ENCODE data around the gene MIA.
"Not testable (repeated sequence)": the region's sequence is repeated elsewhere in the genome, so short reads cannot be mapped to it uniquely, and the experiment has no call there.

Gene MIA

DNA sequence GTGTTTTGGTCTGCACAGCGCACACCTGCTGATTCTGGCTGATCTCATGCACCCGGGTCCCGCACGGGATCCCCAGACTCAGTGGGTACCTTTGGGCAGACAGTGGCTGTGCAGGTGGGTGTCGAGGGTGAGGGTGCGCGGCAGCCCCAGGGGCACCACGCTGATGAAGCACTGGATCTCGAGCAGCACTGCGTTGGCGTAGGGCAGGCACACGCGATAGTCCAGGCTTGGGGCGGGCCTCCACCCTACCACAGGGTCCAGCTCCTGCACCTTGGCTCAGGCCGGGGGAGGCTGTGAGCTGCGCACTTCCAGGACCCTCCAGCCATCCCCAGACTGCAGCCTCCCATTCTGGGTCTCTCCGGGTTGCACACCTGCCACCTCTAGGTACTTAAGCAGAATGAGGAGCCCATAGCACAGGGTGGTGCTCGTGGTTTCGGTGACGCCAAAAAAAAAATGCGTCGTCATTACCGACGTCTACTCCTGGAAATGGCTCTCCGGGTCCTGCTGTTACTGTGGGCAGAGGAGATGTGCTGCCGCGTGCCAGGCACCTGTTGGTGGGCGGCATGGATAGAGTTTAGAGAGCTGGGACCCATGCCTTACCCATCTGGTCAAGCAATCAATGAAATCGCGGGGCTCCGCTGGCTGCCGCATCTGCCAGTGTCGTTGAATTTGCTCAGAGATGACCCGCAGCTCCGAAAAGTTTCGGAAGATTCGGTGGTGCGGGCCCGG is 34.2 kb downstream of the MIA start:
- DNase-seq, result no peak
- Mint-ChIP-seq H3K36me3 (ENCODE audit: low read depth) (peaks cover 55% of the 10 kb centered on the region), H3K4me1 (ENCODE audit: low read depth) (peaks cover 75% of the 10 kb centered on the region), H3K27me3 (peaks cover 3% of the 10 kb centered on the region), H3K4me3 (no peak overlapping the region), H3K9me3 (no peaks in the 10 kb centered on the region), H3K27ac (peak overlapping the region; percentile 26)

DNA sequence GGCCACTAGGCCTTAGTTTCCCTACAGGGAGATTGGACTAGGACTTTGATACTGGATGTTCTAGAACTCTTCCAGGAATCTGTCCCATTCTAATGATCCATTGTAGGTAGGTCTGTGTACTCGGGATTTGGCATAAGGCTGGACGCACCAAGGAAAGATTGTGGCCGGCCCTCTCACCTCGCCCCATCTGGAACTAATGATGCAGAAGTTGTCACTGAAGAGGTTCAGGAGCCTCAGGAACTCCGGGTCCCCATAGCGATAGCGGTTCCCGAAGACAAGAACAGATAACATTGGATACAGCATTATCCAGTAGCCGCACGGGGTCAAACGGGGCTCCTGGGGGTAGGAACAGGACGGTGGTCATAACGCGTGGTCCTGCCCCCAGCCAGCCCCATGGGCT is 34.8 kb downstream of the MIA start:
- no peak for DNase-seq
- Mint-ChIP-seq H3K27me3 (peaks cover 3% of the 10 kb centered on the region), H3K36me3 (ENCODE audit: low read depth) (peaks cover 49% of the 10 kb centered on the region), H3K27ac (peak overlapping the region; percentile 26), H3K9me3 (no peaks in the 10 kb centered on the region), H3K4me3 (peak overlapping the region; percentile 81), H3K4me1 (ENCODE audit: low read depth) (peaks cover 69% of the 10 kb centered on the region)

DNA sequence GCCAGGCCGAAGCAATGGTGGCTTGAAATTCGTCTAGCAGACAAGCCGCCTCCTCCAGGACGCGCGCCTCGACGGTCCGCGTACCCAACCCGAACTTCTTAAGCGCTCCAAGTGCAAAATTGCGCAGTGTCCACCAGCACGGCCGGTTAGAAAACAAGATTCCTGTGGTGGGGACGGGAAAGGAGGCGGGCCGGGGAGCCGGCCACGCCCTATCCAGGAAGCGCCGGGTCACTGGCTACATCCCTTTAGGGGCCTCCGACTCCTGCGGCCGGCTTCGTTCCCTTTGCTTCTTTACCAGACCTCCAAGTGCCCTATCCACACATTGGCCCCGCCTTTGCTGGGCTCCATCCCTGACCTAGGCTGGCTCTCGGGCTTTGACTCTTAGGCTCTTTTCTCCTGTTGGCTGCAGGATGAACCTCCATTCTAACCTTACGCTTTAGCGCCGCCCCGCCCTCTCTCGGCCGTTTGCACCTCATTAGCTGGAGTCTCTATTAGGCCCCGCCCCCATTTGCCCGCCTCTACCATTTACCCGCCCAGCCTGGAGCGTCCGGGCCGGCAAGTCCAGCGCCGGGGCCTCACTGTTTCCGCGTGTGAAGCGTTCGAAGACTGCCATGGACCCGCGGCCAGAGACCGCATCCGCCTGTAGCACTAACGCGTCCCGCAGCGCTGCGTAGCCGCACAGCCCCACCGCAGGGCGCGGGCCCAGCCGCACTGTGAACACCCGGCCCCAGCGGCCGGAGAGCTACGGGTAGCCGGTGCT is 35.5 kb downstream of the MIA start:
- H3K27me3 Mint-ChIP-seq, H3K9me3 Mint-ChIP-seq: not testable (repeated sequence)
- H3K4me3 Mint-ChIP-seq, result peak overlapping the region; percentile 81
- DNase-seq, result peak; percentile 80
- peaks cover 62% of the 10 kb centered on the region for H3K4me1 Mint-ChIP-seq (ENCODE audit: low read depth)
- peaks cover 42% of the 10 kb centered on the region for H3K36me3 Mint-ChIP-seq (ENCODE audit: low read depth)
- peak overlapping the region; percentile 54 for H3K27ac Mint-ChIP-seq

DNA sequence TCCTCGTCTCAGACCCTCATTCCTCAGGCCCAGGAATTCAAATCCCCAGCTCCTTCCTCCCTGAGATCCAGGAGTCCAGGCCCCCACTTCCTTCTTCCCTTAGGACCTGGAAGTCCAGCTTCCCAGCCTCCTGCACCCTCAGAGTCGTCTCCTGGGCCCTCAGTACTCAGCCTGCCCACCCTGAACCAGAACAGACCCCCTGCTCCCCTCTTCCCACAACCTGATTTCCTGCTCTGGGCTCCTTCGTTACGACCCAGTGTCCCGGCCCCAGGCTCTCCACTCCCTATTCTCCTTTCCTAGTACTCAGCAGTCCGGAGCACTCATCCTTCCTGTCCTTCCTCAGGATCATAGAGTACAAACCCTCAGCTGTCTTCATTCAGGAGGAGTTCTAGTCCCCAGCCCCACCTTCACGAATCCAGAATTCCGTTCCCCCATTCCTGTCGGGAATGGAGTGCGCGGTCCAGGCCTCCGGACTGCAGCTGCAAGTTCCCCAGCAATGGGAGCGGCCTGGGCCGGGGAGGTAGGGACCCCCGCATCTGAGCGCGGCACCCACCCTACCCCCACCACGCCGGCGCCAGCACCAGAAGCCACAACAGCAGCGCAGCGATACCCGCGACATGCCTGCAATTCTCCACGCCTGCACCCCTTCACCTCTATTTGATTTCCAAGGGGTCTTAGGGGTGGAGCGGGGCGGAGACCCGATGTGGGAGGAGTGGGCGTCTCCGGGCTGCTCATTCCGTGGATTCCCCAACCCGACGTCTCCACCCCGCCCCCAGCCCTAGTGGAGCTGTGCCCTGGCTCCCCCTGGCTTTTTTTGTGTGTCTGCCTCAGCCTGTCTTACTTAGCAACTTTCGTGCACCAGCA is 36.4 kb downstream of the MIA start:
- Mint-ChIP-seq H3K9me3 (no peaks in the 10 kb centered on the region), H3K4me1 (ENCODE audit: low read depth) (peaks cover 53% of the 10 kb centered on the region), H3K27me3 (peaks cover 3% of the 10 kb centered on the region), H3K36me3 (ENCODE audit: low read depth) (peaks cover 40% of the 10 kb centered on the region), H3K4me3 (peak overlapping the region; percentile 81), H3K27ac (peak overlapping the region; percentile 63)
- DNase-seq, result peak; percentile 52

DNA sequence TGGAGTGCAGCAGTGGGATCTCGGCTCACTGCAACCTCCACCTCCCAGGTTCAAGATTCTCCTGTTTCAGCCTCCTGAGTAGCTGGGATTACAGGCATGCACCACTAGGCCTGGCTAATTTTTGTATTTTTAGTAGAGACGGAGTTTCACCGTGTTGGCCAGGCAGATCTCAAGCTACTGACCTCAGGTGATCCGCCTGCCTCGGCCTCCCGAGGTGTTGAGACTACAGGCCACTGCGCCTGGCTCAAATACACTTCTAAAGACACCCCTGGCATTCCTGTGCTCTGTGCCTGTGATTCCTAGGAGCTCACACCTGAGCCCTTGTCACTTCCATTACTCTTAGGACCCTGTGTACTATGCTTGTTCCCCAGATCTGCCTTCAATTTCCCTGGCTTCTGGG is 37.2 kb downstream of the MIA start:
- DNase-seq, H3K9me3 Mint-ChIP-seq, H3K27me3 Mint-ChIP-seq: not testable (repeated sequence)
- H3K27ac Mint-ChIP-seq, result peak overlapping the region; percentile 53
- H3K4me3 Mint-ChIP-seq, result peak overlapping the region; percentile 81
- H3K4me1 Mint-ChIP-seq (ENCODE audit: low read depth), result peaks cover 45% of the 10 kb centered on the region
- H3K36me3 Mint-ChIP-seq (ENCODE audit: low read depth), result peaks cover 31% of the 10 kb centered on the region

DNA sequence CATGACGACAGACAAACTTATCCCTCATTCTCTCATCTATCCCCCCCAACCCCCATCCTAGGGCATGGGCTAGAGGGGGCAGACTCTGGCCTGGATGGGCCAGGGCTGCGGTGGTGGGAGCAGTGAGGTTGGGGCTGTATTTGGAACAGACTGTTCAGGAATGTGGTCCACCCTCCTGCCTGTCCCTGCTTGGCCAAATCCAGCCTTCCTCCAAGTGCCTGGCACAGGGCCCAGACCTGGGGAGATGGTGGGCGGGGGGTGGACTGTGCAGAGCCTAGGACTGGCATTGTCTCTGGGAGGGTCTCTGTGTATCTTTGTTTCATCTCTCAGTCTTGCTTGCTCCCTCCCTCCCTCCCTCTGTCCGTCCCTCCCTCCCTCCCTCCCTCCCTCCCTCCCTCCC is 37.9 kb downstream of the MIA start:
- Mint-ChIP-seq H3K27me3 (peaks cover 3% of the 10 kb centered on the region), H3K27ac (no peak overlapping the region), H3K36me3 (ENCODE audit: low read depth) (peaks cover 25% of the 10 kb centered on the region), H3K4me1 (ENCODE audit: low read depth) (peaks cover 45% of the 10 kb centered on the region), H3K4me3 (no peak overlapping the region), H3K9me3 (no peaks in the 10 kb centered on the region)
- no peak for DNase-seq

DNA sequence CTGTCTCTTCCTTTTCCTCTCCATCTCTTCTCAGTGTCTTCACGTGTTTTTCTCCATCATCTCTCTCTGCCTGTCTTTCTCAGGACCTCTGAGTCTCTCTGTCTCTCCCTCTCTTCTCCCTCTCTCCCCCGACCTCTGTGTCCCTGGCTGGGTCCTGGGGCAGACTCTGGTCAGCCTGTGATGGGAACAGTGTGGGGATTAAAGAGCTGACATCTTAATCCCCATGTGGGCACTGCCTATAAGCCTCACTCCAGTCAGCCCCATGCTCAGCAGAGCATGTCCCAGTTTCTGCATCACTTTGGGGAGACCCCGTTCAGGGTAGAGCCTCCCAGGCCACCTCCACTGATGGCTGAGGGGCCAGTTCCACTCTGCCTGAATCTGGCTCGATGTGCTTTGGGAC is 39.9 kb downstream of the MIA start:
- peaks cover 46% of the 10 kb centered on the region for H3K4me1 Mint-ChIP-seq (ENCODE audit: low read depth)
- peaks cover 3% of the 10 kb centered on the region for H3K27me3 Mint-ChIP-seq
- no peak overlapping the region for H3K4me3 Mint-ChIP-seq
- H3K9me3 Mint-ChIP-seq, result no peaks in the 10 kb centered on the region
- DNase-seq, result no peak
- H3K27ac Mint-ChIP-seq, result no peak overlapping the region
- peaks cover 5% of the 10 kb centered on the region for H3K36me3 Mint-ChIP-seq (ENCODE audit: low read depth)

DNA sequence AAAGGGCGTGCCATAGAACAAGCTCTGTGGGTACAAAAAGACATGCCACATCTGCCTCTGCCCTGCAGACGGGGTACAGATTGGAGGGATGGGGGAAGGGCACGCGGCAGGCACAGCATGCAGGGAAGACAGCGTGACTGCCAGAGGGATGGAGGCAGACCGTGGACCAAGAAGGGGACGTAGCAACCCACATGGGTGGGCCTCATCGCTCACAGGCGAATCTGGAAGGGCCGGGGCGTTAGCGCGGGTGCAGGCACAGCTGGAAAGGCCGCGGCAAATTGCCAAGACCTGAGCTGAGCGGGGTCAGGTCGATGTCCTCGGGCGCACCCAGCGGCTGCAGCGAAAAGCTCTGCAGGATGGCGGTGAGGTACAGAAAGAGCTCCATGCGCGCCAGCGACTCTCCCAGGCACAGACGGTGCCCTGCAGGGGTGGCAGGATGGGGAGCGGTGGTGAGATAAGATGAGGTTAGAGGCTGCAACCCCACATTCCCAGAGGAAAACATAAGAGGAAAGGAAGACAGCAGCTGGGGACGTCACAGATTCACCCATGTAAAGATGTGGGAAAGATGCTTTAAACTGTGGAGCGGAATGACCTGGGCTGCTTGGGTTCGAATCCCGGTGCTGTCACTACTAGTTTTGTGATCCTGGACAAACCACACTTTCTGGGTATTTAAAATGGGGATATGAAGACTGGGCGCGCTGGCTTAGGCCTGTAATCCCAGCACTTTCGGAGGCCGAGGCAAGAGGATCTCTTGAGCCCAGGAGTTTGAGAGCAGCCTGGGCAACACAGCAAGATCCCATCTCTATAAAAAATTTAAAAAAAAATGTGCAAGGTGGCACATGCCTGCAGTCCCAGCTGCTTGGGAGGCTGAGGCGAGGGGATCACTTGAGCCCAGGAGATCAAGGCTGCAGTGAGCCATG is 43.4 kb downstream of the MIA start:
- H3K27me3 Mint-ChIP-seq; H3K36me3 Mint-ChIP-seq (ENCODE audit: low read depth); H3K9me3 Mint-ChIP-seq: not testable (repeated sequence)
- DNase-seq, result peak; percentile 88
- peak overlapping the region; percentile 72 for H3K4me3 Mint-ChIP-seq
- peaks cover 23% of the 10 kb centered on the region for H3K4me1 Mint-ChIP-seq (ENCODE audit: low read depth)
- H3K27ac Mint-ChIP-seq, result peak overlapping the region; percentile 76

DNA sequence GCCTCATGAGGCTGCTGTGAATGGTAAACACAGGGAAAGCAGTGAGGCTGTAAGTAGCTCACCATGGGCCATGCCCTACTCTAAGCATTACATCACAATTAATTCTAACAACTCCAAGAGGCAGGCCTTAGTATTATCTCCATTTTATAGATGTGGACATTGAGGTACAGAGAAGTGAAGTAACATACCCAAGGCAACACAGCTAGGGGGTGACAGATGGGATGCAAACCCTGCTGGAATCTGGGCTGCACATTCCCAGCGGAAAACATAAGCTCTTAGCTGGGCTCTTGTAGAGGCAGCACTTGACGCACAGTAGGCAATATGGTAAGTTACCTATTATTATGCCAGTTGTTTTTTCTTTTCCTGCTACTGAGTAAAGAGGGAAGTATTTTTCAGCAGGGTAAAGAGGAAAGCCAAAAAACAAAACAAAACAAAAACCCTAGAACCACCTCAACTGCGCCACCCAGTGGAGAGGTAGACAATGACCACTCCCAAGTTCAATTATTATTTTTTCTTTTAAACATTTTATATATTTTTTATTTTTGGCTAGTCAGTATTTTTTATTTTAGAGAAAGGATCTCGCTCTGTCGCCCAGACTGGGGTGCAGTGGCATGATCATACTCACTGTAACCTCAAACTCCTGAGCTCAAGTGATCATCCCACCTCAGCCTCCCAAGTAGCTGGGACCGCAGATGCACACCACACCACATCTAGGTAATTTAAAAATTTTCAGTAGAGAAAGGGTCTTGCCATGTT is 44.3 kb downstream of the MIA start:
- H3K27ac Mint-ChIP-seq, result peak overlapping the region; percentile 18
- peak; percentile 72 for DNase-seq
- not testable (repeated sequence) for H3K4me3 Mint-ChIP-seq; H3K27me3 Mint-ChIP-seq; H3K36me3 Mint-ChIP-seq (ENCODE audit: low read depth); H3K9me3 Mint-ChIP-seq
- peaks cover 26% of the 10 kb centered on the region for H3K4me1 Mint-ChIP-seq (ENCODE audit: low read depth)

DNA sequence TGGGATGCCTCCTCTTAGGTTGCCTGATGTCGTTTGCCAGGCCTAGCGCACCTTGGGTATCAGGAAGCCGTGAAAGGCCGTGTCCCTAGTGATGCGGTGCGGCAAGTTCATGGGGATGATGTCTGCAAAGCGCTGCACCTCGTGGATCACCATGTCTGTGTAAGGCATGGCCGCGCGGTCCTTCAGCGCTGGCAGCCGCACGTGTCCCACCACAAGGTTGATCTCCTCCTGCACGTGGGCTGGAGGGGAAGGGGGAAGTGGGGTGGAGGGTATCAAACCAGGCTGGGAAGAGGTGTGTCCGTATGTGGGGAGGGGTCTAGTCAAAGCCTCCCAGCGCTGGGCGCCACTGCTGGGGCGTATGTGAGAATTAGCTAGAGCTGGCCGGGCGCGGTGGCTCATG is 46.8 kb downstream of the MIA start:
- no peak overlapping the region for H3K27ac Mint-ChIP-seq
- no peak overlapping the region for H3K4me3 Mint-ChIP-seq
- peaks cover 5% of the 10 kb centered on the region for H3K36me3 Mint-ChIP-seq (ENCODE audit: low read depth)
- peaks cover 44% of the 10 kb centered on the region for H3K4me1 Mint-ChIP-seq (ENCODE audit: low read depth)
- DNase-seq, result no peak
- H3K27me3 Mint-ChIP-seq, result no peaks in the 10 kb centered on the region
- no peaks in the 10 kb centered on the region for H3K9me3 Mint-ChIP-seq

DNA sequence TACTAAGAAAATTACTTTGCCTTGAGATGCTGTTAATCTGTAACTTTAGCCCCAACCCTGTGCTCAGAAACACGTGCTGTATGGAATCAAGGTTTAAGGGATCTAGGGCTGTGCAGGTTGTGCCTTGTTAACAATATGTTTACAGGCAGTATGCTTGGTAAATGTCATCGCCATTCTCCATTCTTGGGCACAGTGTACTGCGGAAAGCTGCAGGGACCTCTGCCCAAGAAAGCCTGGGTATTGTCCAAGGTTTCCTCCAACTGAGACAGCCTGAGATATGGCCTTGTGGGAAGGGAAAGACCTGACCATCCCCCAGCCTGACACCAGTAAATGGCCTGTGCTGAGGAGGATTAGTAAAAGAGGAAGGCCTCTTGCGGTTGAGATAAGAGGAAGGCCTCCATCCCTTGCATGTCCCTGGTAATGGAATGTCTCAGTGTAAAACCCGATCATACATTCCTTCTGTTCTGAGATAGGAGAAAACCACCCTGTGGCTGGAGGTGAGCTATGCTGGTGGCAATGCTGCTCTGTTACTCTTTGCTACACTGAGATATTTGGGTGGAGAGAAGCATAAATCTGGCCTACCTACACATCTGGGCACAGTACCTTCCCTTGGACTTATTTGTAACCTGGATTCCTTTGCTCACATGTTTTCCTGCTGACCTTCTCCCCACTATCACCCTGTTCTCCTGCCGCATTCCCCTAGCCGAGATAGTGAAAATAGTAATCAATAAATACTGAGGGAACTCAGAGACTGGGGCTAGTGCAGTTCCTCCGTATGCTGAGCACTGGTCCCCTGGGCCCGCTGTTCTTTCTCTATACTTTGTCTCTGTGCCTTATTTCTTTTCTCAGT is 47.6 kb downstream of the MIA start:
- H3K4me3 Mint-ChIP-seq; H3K27me3 Mint-ChIP-seq; H3K27ac Mint-ChIP-seq; H3K36me3 Mint-ChIP-seq (ENCODE audit: low read depth); H3K9me3 Mint-ChIP-seq; DNase-seq: not testable (repeated sequence)
- peaks cover 43% of the 10 kb centered on the region for H3K4me1 Mint-ChIP-seq (ENCODE audit: low read depth)

DNA sequence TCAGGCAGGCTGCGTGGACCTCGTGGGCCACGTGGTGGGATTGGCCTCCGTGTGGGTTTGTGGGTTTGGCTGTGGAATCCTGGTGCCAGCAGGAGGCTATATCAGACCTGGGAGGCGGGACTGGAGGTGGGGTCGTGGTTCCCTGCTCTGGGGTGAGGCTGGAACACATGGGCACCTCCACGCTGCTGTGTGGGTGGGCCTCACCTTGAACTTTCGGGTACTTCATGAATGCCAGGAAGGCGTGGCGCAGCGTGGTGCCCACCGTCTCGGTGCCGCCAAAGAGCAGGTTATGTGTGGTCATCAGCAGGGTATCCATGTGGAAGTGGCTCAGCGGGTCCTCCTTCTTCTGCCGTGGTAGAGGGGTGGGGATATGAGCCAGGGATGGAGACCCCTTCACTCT is 49.6 kb downstream of the MIA start:
- H3K27me3 Mint-ChIP-seq; H3K36me3 Mint-ChIP-seq (ENCODE audit: low read depth); H3K4me3 Mint-ChIP-seq; DNase-seq; H3K9me3 Mint-ChIP-seq; H3K27ac Mint-ChIP-seq: not testable (repeated sequence)
- peaks cover 25% of the 10 kb centered on the region for H3K4me1 Mint-ChIP-seq (ENCODE audit: low read depth)

All from activated T-cell treated with anti-CD3 and anti-CD28 coated beads, Interleukin-2, amount 50 U/mL, for 24 hours (primary cell).